Measurements from ENCODE around the gene THBS2. TPM values are rescaled to one million over a fixed set of nuclear protein-coding genes. Genes with fewer than 3 reads are reported as not detected.

The THBS2 gene
- polyA plus RNA-seq, 1 experiment, result 857 TPM

GRCh38 chr6:169243186-169243585 is 10.5 kb downstream of the THBS2 start:
- H3K27me3 ChIP-seq (ENCODE audit: control insufficient read depth, insufficient read depth, low read length), result no peaks in the 10 kb centered on the region
- POLR2A ChIA-PET, result no interaction called here
- DNase-seq (ENCODE audit: low read depth), result no peak
- peaks cover 64% of the 10 kb centered on the region for H3K36me3 ChIP-seq (ENCODE audit: control insufficient read depth, insufficient read depth, low read length)
- CTCF ChIA-PET, result interaction anchor here (1.1 kb wide), 1 partner anchor 300 kb away, joined by 3 read pairs; no protein-coding TSS in a partner anchor
- TF ChIP-seq, protein P1, sequence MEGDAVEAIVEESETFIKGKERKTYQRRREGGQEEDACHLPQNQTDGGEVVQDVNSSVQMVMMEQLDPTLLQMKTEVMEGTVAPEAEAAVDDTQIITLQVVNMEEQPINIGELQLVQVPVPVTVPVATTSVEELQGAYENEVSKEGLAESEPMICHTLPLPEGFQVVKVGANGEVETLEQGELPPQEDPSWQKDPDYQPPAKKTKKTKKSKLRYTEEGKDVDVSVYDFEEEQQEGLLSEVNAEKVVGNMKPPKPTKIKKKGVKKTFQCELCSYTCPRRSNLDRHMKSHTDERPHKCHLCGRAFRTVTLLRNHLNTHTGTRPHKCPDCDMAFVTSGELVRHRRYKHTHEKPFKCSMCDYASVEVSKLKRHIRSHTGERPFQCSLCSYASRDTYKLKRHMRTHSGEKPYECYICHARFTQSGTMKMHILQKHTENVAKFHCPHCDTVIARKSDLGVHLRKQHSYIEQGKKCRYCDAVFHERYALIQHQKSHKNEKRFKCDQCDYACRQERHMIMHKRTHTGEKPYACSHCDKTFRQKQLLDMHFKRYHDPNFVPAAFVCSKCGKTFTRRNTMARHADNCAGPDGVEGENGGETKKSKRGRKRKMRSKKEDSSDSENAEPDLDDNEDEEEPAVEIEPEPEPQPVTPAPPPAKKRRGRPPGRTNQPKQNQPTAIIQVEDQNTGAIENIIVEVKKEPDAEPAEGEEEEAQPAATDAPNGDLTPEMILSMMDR (IDR thresholded peaks at IDR 0.05; ENCODE audit: insufficient read depth, low read depth, low read length), result no peak
- no peak overlapping the region for H3K4me3 ChIP-seq (ENCODE audit: low read depth, low read length)

DNA sequence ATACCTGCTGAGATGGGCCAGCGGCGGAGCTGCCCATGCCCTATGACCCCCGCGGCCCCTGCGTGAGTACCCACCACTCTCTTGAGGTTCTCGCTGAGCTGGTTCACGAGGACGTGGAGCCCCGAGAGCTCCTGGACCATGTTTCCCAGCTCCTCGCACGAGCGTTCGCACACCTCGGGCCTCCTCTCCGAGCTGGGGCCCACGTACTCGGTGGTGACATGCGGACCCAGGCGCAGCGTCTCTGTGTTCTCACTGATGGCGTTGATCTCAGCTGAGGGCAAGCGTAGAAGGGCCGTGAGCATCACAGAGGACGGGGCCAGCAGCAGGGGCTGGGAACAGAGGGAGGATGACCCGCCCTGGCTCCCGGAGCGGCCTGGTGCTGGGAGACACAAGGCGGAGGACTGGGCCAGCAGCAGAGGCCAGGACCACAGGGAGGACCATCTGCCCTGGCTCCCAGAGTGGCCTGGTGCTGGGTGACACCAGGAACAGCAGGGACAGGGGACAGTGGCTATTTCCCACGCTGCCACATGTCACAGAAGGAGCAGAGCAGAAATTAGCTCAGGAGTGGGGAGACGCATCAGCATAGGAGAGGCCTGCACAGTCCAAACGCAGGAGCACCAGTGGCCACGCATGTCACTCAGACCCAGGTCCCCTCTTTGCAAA is 11.8 kb downstream of the THBS2 start:
- no peak overlapping the region for H3K4me3 ChIP-seq (ENCODE audit: low read depth, low read length)
- no peak for DNase-seq (ENCODE audit: low read depth)
- H3K27me3 ChIP-seq (ENCODE audit: control insufficient read depth, insufficient read depth, low read length), result no peaks in the 10 kb centered on the region
- H3K36me3 ChIP-seq (ENCODE audit: control insufficient read depth, insufficient read depth, low read length), result peaks cover 60% of the 10 kb centered on the region
- CTCF ChIA-PET, result no interaction called here
- TF ChIP-seq, protein P1 (IDR thresholded peaks at IDR 0.05; ENCODE audit: insufficient read depth, low read depth, low read length), result no peak
- POLR2A ChIA-PET, result no interaction called here

DNA sequence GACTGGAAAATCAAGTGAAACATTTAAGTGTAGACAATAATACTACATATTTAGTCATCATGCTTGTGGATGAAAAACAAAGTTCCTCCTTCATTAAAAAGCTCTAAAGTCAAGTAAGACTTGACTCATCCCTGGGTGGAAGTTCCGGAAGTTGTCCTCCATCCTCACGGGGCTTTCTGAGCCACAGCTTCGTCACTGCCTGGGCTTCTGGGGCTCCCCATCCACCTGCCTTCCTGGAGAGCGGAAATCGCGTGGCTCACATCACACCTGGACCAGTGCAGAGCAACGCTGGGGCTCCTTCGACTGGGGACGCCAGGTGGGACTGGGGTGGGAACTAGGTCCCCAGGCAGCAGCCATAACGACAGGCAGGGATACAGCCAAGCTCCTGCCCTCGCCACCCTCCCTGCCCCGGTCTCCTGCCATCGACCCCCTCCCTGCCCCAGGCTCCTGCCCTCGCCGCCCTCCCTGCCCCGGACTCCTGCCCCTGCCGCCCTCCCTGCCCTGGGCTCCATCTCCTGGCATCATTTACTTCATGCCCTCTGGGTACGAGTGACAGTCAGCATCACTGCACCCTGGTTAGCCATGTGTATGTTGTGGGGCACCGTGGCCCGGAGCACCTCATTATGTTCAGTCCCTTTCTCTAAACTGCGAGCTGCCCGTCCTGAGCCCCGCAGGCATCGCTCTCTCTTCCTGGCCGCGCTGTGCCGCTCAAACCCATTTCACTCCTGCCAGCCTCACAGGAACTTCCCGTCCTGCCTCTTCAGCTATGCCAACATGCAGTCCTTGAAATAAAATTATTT is 12.9 kb downstream of the THBS2 start:
- POLR2A ChIA-PET, result no interaction called here

DNA sequence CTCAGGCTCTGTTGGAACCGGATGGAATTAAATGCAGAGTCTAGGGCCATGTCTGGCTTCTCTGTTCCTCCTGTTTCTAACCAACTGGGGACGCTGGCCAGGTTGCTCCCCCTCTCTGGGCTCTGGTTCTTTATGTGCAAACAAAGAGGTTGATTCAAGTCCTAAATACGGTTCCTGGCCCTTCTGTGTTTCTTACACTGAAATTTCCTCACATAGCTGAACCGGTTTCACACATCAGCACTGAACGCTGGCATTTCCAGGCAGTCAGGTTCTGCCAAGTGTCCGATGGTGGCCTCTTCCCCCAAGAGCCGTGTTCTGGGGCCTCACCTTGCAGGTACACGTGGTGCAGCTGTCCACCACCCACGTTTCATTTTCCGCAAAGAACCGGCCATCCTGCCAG is 13.5 kb downstream of the THBS2 start:
- no peak overlapping the region for H3K4me3 ChIP-seq (ENCODE audit: low read depth, low read length)
- TF ChIP-seq, protein P1 (IDR thresholded peaks at IDR 0.05; ENCODE audit: insufficient read depth, low read depth, low read length), result no peak
- H3K36me3 ChIP-seq (ENCODE audit: control insufficient read depth, insufficient read depth, low read length), result peaks cover 66% of the 10 kb centered on the region
- DNase-seq (ENCODE audit: low read depth), result no peak
- H3K27me3 ChIP-seq (ENCODE audit: control insufficient read depth, insufficient read depth, low read length), result no peaks in the 10 kb centered on the region
- POLR2A ChIA-PET, result no interaction called here
- CTCF ChIA-PET, result interaction anchor here (0.6 kb wide), 1 partner anchor 331 kb away, joined by 3 read pairs; no protein-coding TSS in a partner anchor

More for the DNA sequence above, 12.9 kb downstream of the THBS2 start:
- peaks cover 61% of the 10 kb centered on the region for H3K36me3 ChIP-seq (ENCODE audit: control insufficient read depth, insufficient read depth, low read length)
- CTCF ChIA-PET, result no interaction called here
- DNase-seq (ENCODE audit: low read depth), result no peak
- H3K27me3 ChIP-seq (ENCODE audit: control insufficient read depth, insufficient read depth, low read length), result no peaks in the 10 kb centered on the region
- H3K4me3 ChIP-seq (ENCODE audit: low read depth, low read length), result no peak overlapping the region
- TF ChIP-seq, protein P1 (IDR thresholded peaks at IDR 0.05; ENCODE audit: insufficient read depth, low read depth, low read length), result no peak

DNA sequence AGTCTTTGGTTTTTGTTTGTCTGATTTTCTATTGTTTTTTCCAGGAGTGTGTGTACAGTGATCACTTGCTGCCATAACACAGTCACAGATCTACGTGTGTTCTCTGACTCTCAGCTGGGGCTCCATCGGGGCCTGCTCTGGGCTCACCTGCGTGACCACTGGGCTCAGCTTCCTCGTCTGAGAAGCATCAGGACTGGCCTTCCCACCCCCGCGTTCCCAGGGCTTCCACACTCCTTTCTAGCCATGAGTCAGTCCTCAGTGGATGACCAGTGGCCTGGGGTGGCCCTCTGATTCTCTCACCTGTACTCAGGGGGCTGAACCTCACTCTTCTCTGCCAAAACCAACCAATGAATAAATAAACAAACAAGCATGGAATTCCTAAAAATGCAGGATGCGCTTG is 14.5 kb downstream of the THBS2 start:
- ChIA-PET POLR2A (no interaction called here), CTCF (no interaction called here)
- no peak for DNase-seq (ENCODE audit: low read depth)
- H3K36me3 ChIP-seq (ENCODE audit: control insufficient read depth, insufficient read depth, low read length), result peaks cover 69% of the 10 kb centered on the region
- H3K27me3 ChIP-seq (ENCODE audit: control insufficient read depth, insufficient read depth, low read length), result no peaks in the 10 kb centered on the region
- H3K4me3 ChIP-seq (ENCODE audit: low read depth, low read length), result no peak overlapping the region
- TF ChIP-seq, protein P1 (IDR thresholded peaks at IDR 0.05; ENCODE audit: insufficient read depth, low read depth, low read length), result no peak
